GM20431 (cell line): ENCODE results near the gene TMEM151A.
"Not testable (repeated sequence)": the region's sequence is repeated elsewhere in the genome, so short reads cannot be mapped to it uniquely, and the experiment has no call there.

Experiments
- in situ Hi-C: fragments of 300-500 bp; cut with MseI, MboI; formaldehyde crosslinking; loops from one replicate; pipeline ENCODE4 v1.15.0; 2020; ENCODE audit warnings: low sequenced_read_pairs; ENCODE audit not compliant: unreplicated experiment

Gene TMEM151A

GRCh38 chr11:66318600-66318970, 26.9 kb downstream of the TMEM151A start:
- in situ Hi-C loops: no loop called here

DNA sequence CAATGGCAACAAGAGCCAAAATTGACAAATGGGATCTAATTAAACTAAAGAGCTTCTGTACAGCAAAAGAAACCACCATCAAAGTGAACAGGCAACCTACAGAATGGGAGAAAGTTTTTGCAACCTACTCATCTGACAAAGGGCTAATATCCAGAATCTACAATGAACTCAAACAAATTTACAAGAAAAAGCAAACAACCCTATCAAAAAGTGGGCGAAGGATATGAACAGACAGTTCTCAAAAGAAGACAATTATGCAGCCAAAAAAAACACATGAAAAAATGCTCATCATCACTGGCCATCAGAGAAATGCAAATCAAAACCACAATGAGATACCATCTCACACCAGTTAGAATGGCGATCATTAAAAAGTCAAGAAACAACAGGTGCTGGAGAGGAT, 28.6 kb downstream of the TMEM151A start:
- in situ Hi-C loops: not testable (repeated sequence)

DNA sequence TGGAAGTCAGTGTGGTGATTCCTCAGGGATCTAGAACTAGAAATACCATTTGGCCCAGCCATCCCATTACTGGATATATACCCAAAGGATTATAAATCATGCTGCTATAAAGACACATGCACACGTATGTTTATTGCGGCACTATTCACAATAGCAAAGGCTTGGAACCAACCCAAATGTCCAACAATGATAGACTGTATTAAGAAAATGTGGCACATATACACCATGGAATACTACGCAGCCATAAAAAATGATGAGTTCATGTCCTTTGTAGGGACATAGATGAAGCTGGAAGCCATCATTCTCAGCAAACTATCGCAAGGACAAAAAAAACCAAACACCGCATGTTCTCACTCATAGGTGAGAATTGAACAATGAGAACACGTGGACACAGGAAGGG, 29.1 kb downstream of the TMEM151A start:
- in situ Hi-C loops: not testable (repeated sequence)

- in situ Hi-C loops: no loop called here
Measured at GRCh38 chr11:66321606-66322005, 29.9 kb downstream of the TMEM151A start.

- in situ Hi-C loops: no loop called here
Measured at GRCh38 chr11:66322732-66323427, 31.2 kb downstream of the TMEM151A start.

DNA sequence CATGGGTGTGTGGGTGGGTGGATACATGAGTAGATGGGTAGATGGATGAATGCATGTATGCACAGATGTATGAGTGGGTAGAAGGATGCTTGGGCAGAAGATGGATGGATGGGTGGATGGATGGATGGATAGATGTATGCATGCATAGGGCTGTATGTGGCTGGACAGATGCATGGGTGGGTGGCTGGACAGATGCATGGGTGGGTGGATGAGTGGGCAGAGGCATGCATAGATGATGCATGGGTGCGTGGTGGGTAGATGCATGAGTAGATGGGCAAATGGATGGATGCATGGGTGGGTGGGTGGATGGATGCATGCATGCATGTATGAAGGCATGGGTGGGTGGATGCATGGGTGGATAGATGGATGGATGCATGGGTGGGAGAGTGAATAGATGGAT, 32.0 kb downstream of the TMEM151A start:
- in situ Hi-C loops: no loop called here

GRCh38 chr11:66324664-66325063, 33.0 kb downstream of the TMEM151A start:
- in situ Hi-C loops: no loop called here

DNA sequence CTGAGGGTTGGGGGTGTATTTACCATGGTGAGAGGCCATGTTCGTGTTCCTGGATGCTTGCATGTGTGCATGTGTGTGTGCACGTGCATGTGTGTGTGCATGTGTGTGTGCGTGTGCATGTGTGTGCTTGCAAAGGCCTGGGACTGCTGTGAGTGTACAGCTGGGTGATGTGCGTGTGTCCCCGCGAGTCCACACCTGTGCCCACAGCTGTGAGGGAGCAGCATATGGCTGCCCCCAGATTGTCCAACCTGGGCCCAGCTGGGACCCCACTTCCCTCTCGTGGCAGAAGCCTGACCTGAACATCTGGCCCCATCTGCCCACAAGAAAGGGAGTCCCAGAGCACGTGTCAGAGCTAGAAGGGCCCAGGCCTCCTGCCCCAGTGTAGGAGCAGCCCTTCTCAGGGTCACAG, 33.6 kb downstream of the TMEM151A start:
- in situ Hi-C loops: no loop called here

- in situ Hi-C loops: no loop called here
Measured at GRCh38 chr11:66326261-66327111, 34.8 kb downstream of the TMEM151A start.

DNA sequence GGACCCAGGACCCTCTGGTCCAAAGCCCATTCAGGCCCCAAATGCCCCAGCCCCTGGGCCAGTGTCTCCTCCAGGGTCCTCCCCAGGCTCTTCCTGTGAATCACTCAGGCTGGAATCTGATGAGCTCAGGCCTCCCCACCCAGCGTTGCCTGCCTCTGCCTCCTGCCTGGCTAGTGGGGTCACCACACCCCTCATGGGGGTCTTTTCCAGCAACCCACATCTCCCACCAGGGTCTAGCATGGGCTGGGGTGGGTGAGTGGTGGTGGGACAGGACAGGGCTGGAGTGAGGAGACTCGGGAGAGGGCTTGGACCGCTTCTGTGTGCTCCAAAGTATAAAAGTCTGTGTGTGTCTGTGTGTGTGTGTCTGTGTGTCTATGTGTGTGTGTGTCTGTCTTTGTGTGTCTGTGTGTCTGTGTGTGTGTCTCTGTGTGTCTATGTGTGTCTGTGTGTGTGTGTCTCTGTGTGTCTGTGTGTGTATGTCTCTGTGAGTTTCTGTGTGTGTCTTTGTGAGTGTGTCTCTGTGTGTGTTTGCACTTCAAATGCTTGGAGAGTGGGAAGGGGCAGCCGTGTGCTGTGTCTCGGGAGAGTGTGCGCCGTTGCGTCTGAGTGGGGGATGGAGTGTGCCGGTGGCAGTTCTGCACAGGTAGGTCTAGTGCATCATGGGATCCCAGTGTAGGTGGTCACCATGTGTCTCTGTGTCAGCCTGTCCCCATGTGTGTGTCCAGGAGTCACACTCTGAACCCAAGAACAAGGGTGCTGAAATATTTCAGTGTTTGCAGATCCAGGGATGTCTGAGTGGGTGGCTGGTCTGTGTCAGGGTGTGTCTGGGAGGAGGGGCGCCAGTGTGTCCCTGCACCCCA, 35.7 kb downstream of the TMEM151A start:
- in situ Hi-C loops: no loop called here

GRCh38 chr11:66328031-66328301, 36.3 kb downstream of the TMEM151A start:
- in situ Hi-C loops: no loop called here

- in situ Hi-C loops: no loop called here
Measured at GRCh38 chr11:66328302-66329144, 36.8 kb downstream of the TMEM151A start.

GRCh38 chr11:66329165-66329673, 37.5 kb downstream of the TMEM151A start:
- in situ Hi-C loops: no loop called here

DNA sequence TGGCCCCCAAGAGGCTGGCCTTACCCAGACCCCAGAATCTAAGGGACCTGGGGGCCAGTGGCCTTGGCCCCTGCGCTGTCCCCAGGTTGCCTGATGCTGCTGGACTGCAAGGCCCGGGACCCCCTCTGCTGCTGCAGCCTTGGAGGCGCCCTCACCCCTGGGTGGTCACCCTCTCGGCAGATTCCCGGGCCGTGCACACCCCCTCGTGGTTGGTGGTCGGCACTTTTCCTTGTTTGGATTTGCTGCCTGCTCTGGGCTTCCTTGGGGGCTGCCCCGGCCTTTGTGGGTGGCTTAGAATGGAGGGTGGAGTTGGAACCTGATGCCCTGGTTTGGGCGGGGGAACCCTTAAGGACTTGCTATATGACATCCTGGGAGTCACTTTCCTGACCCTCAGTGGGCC, 39.2 kb downstream of the TMEM151A start:
- in situ Hi-C loops: no loop called here

- in situ Hi-C loops: no loop called here
Measured at GRCh38 chr11:66331542-66332370, 40.1 kb downstream of the TMEM151A start.

GRCh38 chr11:66332371-66333219, 40.9 kb downstream of the TMEM151A start:
- in situ Hi-C loops: no loop called here

- in situ Hi-C loops: no loop called here
Measured at GRCh38 chr11:66333220-66333877, 41.7 kb downstream of the TMEM151A start.
